Measurements from ENCODE around the gene PLCB2. TPM values are rescaled to one million over a fixed set of nuclear protein-coding genes. Genes with fewer than 3 reads are reported as not detected.
A peak's percentile ranks its signal among the peaks of the same experiment; 100 is the strongest.

Gene PLCB2
- total and polyA plus RNA-seq, 2 experiments from 2014 or later = 9.5 to 13.8 TPM

GRCh38 chr15:40348474-40348870 is 40.7 kb upstream of the PLCB2 start (continued):
- no peak for TF ChIP-seq ETS1 (IDR thresholded peaks at IDR 0.05)
- no peak for TF ChIP-seq ZNF331 (CRISPR knock-in tag; IDR thresholded peaks at IDR 0.05; ENCODE audit: low read depth)
- TF ChIP-seq NANOG (IDR thresholded peaks at IDR 0.05; ENCODE audit: borderline replicate concordance) = no peak
- no peak for TF ChIP-seq CREB1 (CRISPR knock-in tag; IDR thresholded peaks at IDR 0.05; ENCODE audit: low read depth)
- TF ChIP-seq POLR2AphosphoS5 (IDR thresholded peaks at IDR 0.05; ENCODE audit: low read depth) = no peak
- no peak for TF ChIP-seq JUNB (IDR thresholded peaks at IDR 0.05; ENCODE audit: unreplicated experiment)
- TF ChIP-seq EZH2 (IDR thresholded peaks at IDR 0.05; ENCODE audit: low read depth, unreplicated experiment) = no peak
- TF ChIP-seq REST (IDR thresholded peaks at IDR 0.05; ENCODE audit: unreplicated experiment) = no peak

GRCh38 chr15:40347559-40348473 is 40.1 kb upstream of the PLCB2 start:
- TF ChIP-seq EZH2 (IDR thresholded peaks at IDR 0.05; ENCODE audit: low read depth, unreplicated experiment) (no peak), NANOG (IDR thresholded peaks at IDR 0.05; ENCODE audit: borderline replicate concordance) (no peak), REST (IDR thresholded peaks at IDR 0.05; ENCODE audit: unreplicated experiment) (no peak)
- ATAC-seq = no peak
- Histone ChIP-seq H4K20me1 (replicated peaks; ENCODE audit: insufficient read depth) (no peaks in the 10 kb centered on the region), H3K79me2 (replicated peaks; ENCODE audit: insufficient read depth) (no peaks in the 10 kb centered on the region), H3K27ac (ENCODE audit: low read depth) (no peak overlapping the region), H3K9me2 (ENCODE audit: insufficient read depth) (no peaks in the 10 kb centered on the region), H2AFZ (no peak overlapping the region), H3K4me3 (no peak overlapping the region), H3K4me1 (ENCODE audit: insufficient read depth) (no peaks in the 10 kb centered on the region), H3K36me3 (ENCODE audit: insufficient read depth) (no peaks in the 10 kb centered on the region), H3K27me3 (ENCODE audit: insufficient read depth) (no peaks in the 10 kb centered on the region), H3F3A (replicated peaks; ENCODE audit: low read depth) (no peaks in the 10 kb centered on the region), H3K4me2 (no peak overlapping the region)
- Mint-ChIP-seq H3K4me1 (peaks cover 21% of the 10 kb centered on the region), H3K27ac (0 out of 2 replicates have a peak overlapping the region, but pooled peaks have one; percentile 27), H3K9me3 (no peaks in the 10 kb centered on the region), H3K27me3 (ENCODE audit: insufficient read depth, low read depth, poor library complexity) (peaks cover 12% of the 10 kb centered on the region), H3K36me3 (ENCODE audit: low read depth) (no peaks in the 10 kb centered on the region), H3K4me3 (no peak overlapping the region)
- no peak for DNase-seq (ENCODE audit: low spot score)

All from GM23338 (cell line).